GM12892 (cell line): Measurements from ENCODE around the gene GATA3.

Source experiments
- POLR2A ChIP-seq: IDR thresholded peaks from 2 replicates; pipeline ENCODE4 v1.6.1; 2011; ENCODE audit warnings: low read depth, low read length, control low read depth
- TAF1 ChIP-seq: IDR thresholded peaks from 2 replicates; pipeline ENCODE4 v1.6.1; 2011; ENCODE audit warnings: low read depth, mild to moderate bottlenecking, control low read depth, low read length, borderline replicate concordance

DNA sequence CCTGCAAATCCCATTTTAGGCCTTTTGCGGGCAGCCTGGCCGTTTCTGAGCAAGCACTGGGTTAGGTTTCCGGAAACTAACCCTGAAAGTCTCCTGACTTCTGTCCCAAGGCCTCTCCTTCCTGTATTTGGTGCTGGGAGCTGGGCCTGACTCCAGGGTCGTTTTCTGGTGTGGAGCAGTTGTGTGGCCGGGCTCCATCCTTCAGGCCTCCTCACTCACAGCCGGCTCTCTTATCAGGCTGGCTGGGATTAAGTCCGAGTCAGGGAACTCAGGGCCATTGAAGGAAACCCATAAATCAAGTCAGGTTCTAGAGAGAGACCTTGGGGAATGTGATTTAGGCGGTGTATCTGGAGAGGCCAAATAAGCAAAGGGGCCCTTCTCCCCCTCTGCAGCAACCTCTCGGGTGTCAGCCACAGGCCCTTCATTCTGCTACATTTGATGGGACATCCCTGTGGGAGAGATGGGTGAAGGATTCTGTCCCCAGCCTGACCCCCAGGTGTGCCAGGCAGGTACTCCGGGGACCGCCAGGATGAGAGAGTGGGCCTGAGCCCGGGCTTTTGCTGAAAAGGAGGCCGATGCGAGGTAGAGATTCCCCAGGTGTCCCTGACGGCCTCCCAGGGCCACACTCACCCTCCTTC is 3.3 kb downstream of the GATA3 start:
- no peak for TF ChIP-seq TAF1
- no peak for TF ChIP-seq POLR2A
